ENCODE data around the gene MARCHF3.
"Not testable (repeated sequence)": the region's sequence is repeated elsewhere in the genome, so short reads cannot be mapped to it uniquely, and the experiment has no call there.

The MARCHF3 gene

GRCh38 chr5:127007522-127007921 is 22.8 kb downstream of the MARCHF3 start:
- TF ChIP-seq GLIS3 (CRISPR knock-in tag; IDR thresholded peaks at IDR 0.05) (no peak), TCF4 (CRISPR knock-in tag; IDR thresholded peaks at IDR 0.05; ENCODE audit: borderline replicate concordance) (no peak), CSRNP3 (CRISPR knock-in tag; IDR thresholded peaks at IDR 0.05) (no peak), PPARA (CRISPR knock-in tag; IDR thresholded peaks at IDR 0.05; ENCODE audit: borderline replicate concordance) (no peak), ZFP3 (CRISPR knock-in tag; IDR thresholded peaks at IDR 0.05) (no peak), TOX (CRISPR knock-in tag; IDR thresholded peaks at IDR 0.05; ENCODE audit: borderline replicate concordance) (no peak), TSHZ2 (CRISPR knock-in tag; IDR thresholded peaks at IDR 0.05) (no peak), ARNTL (CRISPR knock-in tag; IDR thresholded peaks at IDR 0.05; ENCODE audit: borderline replicate concordance, low read depth) (no peak), PATZ1 (CRISPR knock-in tag; IDR thresholded peaks at IDR 0.05; ENCODE audit: borderline replicate concordance) (no peak), CSDC2 (CRISPR knock-in tag; IDR thresholded peaks at IDR 0.05) (no peak), ISL1 (CRISPR knock-in tag; IDR thresholded peaks at IDR 0.05) (no peak)
- no peak for ATAC-seq

GRCh38 chr5:127006744-127007143 is 23.6 kb downstream of the MARCHF3 start:
- ATAC-seq: no peak
- TF ChIP-seq CSDC2 (CRISPR knock-in tag; IDR thresholded peaks at IDR 0.05) (no peak), POU6F1 (CRISPR knock-in tag; IDR thresholded peaks at IDR 0.05; ENCODE audit: borderline replicate concordance, low read depth) (no peak)

GRCh38 chr5:127005282-127005681 is 25.1 kb downstream of the MARCHF3 start:
- ATAC-seq: not testable (repeated sequence)

GRCh38 chr5:127004721-127005120 is 25.6 kb downstream of the MARCHF3 start:
- no peak for ATAC-seq

GRCh38 chr5:127003798-127004495 is 26.4 kb downstream of the MARCHF3 start:
- no peak for TF ChIP-seq ZNF565 (CRISPR knock-in tag; conservative IDR thresholded peaks at IDR 0.05; ENCODE audit: low read depth)
- no peak for TF ChIP-seq CSDC2 (CRISPR knock-in tag; IDR thresholded peaks at IDR 0.05)
- no peak for TF ChIP-seq SNAI2 (CRISPR knock-in tag; IDR thresholded peaks at IDR 0.05)
- TF ChIP-seq OSR1 (CRISPR knock-in tag; IDR thresholded peaks at IDR 0.05): no peak
- TF ChIP-seq CSRNP3 (CRISPR knock-in tag; IDR thresholded peaks at IDR 0.05): no peak
- no peak for TF ChIP-seq ZFP30 (CRISPR knock-in tag; IDR thresholded peaks at IDR 0.05)
- no peak for TF ChIP-seq TCF4 (CRISPR knock-in tag; IDR thresholded peaks at IDR 0.05; ENCODE audit: borderline replicate concordance)
- no peak for TF ChIP-seq ZC3H10 (CRISPR knock-in tag; IDR thresholded peaks at IDR 0.05)
- no peak for TF ChIP-seq BACH2 (CRISPR knock-in tag; IDR thresholded peaks at IDR 0.05; ENCODE audit: borderline replicate concordance)
- TF ChIP-seq GLIS3 (CRISPR knock-in tag; IDR thresholded peaks at IDR 0.05): no peak
- ATAC-seq: no peak

More at GRCh38 chr5:127004721-127005120, 25.6 kb downstream of the MARCHF3 start:
- TF ChIP-seq ZFP30 (CRISPR knock-in tag; IDR thresholded peaks at IDR 0.05) (no peak), ZNF70 (CRISPR knock-in tag; IDR thresholded peaks at IDR 0.05) (no peak), ZNF8 (CRISPR knock-in tag; IDR thresholded peaks at IDR 0.05) (no peak)
